ENCODE data around the gene AP3B1.

Gene AP3B1, protein sequence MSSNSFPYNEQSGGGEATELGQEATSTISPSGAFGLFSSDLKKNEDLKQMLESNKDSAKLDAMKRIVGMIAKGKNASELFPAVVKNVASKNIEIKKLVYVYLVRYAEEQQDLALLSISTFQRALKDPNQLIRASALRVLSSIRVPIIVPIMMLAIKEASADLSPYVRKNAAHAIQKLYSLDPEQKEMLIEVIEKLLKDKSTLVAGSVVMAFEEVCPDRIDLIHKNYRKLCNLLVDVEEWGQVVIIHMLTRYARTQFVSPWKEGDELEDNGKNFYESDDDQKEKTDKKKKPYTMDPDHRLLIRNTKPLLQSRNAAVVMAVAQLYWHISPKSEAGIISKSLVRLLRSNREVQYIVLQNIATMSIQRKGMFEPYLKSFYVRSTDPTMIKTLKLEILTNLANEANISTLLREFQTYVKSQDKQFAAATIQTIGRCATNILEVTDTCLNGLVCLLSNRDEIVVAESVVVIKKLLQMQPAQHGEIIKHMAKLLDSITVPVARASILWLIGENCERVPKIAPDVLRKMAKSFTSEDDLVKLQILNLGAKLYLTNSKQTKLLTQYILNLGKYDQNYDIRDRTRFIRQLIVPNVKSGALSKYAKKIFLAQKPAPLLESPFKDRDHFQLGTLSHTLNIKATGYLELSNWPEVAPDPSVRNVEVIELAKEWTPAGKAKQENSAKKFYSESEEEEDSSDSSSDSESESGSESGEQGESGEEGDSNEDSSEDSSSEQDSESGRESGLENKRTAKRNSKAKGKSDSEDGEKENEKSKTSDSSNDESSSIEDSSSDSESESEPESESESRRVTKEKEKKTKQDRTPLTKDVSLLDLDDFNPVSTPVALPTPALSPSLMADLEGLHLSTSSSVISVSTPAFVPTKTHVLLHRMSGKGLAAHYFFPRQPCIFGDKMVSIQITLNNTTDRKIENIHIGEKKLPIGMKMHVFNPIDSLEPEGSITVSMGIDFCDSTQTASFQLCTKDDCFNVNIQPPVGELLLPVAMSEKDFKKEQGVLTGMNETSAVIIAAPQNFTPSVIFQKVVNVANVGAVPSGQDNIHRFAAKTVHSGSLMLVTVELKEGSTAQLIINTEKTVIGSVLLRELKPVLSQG

DNA sequence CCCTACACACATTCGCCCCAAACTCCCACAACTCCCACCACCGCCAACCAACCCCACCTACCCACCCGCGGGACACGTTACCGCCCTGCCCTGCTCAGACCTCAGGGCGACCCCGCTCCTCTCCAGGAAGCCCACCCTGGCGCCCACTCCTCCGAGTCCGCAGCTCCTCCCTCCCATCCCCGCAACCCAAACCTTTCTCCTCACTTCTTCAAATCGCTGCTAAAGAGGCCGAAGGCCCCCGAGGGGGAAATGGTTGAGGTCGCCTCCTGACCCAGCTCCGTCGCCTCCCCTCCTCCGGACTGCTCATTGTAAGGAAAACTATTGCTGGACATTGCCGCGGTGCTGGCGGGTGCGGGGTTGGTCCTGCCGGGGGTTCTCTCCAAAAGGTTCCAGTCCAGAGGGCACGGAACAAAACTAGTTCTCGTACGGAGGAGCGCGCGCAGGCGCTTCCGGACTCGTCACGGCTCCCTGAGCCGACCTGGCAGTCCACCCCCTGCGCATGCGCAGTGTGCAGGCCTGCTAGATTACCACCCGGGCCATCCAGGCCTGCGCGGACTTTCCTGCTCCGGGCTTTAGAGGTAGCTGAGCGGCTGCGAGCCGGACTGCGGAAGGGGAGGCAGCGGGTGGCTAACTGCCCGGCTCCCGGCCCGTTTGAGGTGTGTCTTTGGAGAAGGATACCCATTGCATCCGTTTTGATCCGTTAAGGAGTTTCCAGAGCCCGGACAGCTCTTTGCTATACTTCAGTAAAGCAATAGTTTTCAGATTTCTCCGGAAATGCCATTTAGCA is at the start of gene AP3B1:
Gene AP3B1, minus strand, starts transcription at position 451 of the 787 bp plus-strand sequence. Its CDS starts 119 bp downstream, at position 332.
- peaks cover 37% of the 10 kb centered on the region for H3K4me1 Mint-ChIP-seq

DNA sequence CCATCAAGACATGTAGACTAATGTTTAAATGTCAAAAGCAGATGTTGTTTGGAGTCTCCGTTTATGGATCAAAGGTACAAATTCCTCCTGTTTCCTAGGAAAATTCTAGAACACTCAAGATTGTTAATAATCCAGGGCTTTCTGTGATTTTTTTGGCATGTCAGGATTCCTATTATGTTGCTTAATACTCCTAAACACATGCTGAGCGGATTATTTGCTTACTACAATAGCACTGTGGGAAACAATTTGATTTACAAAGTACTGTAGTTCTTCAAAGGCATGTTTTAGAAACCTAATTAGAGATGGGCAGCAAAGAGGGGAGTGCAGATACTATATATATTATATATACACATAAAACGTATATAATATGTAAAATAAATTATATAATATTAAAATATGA is 46.9 kb upstream of the AP3B1 start:
- Mint-ChIP-seq H3K27me3 (peaks cover 21% of the 10 kb centered on the region), H3K4me1 (no peaks in the 10 kb centered on the region), H3K4me3 (no peak overlapping the region), H3K27ac (no peak overlapping the region), H3K36me3 (no peaks in the 10 kb centered on the region), H3K9me3 (peaks cover 5% of the 10 kb centered on the region)
- DNase-seq, result no peak
- CTCF ChIA-PET, result no interaction called here

More for the DNA sequence above, at the start of gene AP3B1:
- peak within 1 kb of the TSS; percentile 98 for H3K27ac Mint-ChIP-seq
- peak; percentile 98 for DNase-seq
- H3K36me3 Mint-ChIP-seq, result peaks cover 15% of the 10 kb centered on the region
- CTCF ChIA-PET, result interaction anchor here (0.9 to 3.4 kb wide), 3 partner anchors 13 to 66 kb away, joined by 4 to 16 read pairs (median 4); partner anchors contain the start of gene SCAMP1
- H3K27me3 Mint-ChIP-seq, result peaks cover 13% of the 10 kb centered on the region
- no peaks in the 10 kb centered on the region for H3K9me3 Mint-ChIP-seq
- peak within 1 kb of the TSS; percentile 93 for H3K4me3 Mint-ChIP-seq

DNA sequence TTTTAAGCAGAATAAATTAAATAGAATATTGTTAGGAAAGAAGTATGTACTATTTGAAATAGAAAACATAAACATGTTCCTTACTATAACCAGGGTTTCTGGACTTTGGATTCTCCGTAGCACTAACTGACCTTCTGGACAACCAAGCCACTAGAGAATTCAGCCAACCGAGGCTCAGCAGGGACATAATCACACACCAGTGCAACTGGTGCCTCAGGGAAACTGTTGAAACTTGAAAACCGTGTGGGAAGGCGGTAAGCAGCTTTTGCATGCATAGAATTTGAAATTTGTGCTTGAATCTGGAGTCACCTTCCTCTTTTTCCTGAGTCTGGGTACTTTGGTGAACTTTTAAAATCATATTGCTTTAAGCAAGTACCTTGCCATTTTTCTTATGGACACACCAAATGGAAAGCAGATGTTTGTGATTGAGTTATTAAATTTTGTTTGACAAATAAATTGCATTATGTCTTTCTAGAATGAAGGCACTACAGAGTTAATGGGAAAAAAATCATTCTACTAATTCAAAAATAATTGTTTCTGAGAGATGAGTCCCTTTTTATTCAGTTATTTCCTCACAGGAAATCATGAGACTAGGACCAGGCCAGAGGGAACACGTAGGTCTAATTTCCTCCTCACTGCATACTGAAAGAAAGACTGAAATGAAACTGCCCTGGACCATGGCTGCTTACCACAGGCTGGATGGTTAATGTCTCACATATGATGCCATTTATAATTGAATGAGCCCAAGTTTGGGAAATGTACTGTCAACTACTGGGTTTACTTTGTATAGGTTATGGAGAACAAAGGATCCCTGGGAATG is 45.3 kb upstream of the AP3B1 start:
- CTCF ChIA-PET, result no interaction called here
- no peaks in the 10 kb centered on the region for H3K4me1 Mint-ChIP-seq

DNA sequence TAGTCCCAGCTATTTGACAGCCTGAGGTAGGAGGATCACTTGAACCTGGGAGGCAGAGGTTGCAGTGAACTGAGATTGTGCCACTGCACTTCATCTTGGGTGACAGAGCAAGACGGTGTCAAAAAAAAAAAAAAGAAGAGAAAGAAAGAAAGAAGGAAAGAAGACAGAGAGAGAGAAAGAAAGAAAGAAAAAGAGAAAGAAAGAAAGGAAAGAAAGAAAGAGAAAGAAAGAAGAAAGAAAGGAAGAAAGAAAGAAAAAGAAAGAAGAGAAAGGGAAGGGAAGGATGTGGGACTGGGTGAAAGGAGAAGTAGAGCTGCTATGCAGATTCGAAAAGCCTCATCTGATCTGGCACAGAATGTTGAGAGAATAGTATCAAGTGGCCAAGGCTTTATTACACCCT is 42.2 kb upstream of the AP3B1 start:
- Mint-ChIP-seq H3K9me3 (peaks cover 5% of the 10 kb centered on the region), H3K4me3 (no peak overlapping the region), H3K27ac (no peak overlapping the region), H3K27me3 (peaks cover 23% of the 10 kb centered on the region), H3K36me3 (no peaks in the 10 kb centered on the region), H3K4me1 (no peaks in the 10 kb centered on the region)
- CTCF ChIA-PET, result no interaction called here
- DNase-seq, result no peak

More for the DNA sequence above, 45.3 kb upstream of the AP3B1 start:
- peaks cover 5% of the 10 kb centered on the region for H3K9me3 Mint-ChIP-seq
- no peak for DNase-seq
- peaks cover 19% of the 10 kb centered on the region for H3K27me3 Mint-ChIP-seq
- no peak overlapping the region for H3K27ac Mint-ChIP-seq
- H3K36me3 Mint-ChIP-seq, result no peaks in the 10 kb centered on the region
- H3K4me3 Mint-ChIP-seq, result no peak overlapping the region

DNA sequence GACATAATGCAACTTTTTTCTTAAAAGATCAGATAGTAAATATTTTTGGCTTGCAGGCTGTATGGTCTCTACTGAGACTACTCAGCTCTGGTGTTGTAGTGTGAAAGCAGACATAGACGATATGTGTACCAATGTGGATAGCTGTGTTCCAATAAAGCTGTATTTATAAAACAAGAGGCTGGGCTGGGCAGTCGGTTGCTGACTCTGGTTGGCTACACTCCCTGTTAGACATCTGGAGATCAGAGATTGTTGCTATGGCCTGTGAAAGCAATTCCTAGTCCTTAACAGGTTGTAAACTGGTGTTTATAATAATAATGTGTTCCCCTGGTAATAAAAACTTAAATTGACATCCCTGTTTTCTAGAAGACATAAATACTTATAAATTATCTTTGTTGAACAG is 41.5 kb upstream of the AP3B1 start:
- CTCF ChIA-PET, result no interaction called here
- H3K4me1 Mint-ChIP-seq, result no peaks in the 10 kb centered on the region
- H3K27ac Mint-ChIP-seq, result no peak overlapping the region
- H3K4me3 Mint-ChIP-seq, result no peak overlapping the region
- peaks cover 5% of the 10 kb centered on the region for H3K9me3 Mint-ChIP-seq
- DNase-seq, result no peak
- no peaks in the 10 kb centered on the region for H3K36me3 Mint-ChIP-seq
- peaks cover 26% of the 10 kb centered on the region for H3K27me3 Mint-ChIP-seq

DNA sequence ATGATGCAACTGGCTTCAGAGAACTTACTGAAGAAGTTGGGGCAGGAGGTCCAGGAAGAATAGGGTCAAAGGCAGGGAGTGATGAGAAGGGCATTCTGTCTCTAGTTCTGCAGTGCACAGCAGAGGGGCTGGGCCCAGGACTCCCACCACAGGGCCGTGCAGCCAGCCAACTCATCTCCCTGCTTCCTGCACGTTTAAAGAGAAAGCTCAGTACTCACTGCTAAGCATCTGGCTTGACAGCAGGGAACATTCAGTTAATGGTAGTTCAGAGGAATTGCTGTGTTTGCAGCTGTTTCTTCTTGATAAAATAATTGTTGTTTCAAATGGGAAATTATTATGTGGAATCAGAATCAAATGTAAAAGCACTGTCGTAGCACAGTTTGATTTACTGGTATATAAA is 40.3 kb upstream of the AP3B1 start:
- CTCF ChIA-PET, result no interaction called here
- Mint-ChIP-seq H3K9me3 (peaks cover 5% of the 10 kb centered on the region), H3K36me3 (no peaks in the 10 kb centered on the region), H3K27ac (no peak overlapping the region), H3K4me1 (no peaks in the 10 kb centered on the region), H3K4me3 (no peak overlapping the region), H3K27me3 (peaks cover 26% of the 10 kb centered on the region)
- no peak for DNase-seq

DNA sequence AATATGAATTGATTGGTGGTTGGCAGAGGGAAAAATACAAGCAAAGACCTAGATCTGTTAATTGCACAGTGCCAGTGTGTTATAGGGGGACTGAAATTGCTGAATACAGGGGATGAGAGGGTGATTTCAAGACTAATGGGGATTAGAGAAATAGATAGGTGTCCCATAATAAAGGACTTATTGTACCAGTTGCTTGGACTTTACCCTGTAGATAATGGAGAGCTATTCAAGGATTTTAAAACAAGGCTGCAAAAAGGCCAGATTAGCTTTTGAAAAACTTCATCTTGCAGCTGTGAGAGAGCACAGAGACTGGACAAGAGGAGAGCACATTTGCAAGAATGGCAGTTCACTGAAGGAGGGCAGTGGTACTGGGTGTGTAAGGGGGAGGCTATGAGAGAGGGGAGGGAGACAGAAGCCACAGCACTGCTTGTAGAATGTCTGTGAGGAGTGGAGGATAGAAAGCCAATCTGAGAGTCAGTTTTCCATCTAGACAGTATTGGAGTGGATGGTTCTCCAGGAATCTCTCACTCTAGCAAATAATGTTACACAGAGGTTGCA is 37.1 kb upstream of the AP3B1 start:
- Mint-ChIP-seq H3K9me3 (peaks cover under 1% of the 10 kb centered on the region), H3K4me1 (no peaks in the 10 kb centered on the region), H3K36me3 (no peaks in the 10 kb centered on the region), H3K4me3 (no peak overlapping the region), H3K27ac (no peak overlapping the region), H3K27me3 (peaks cover 18% of the 10 kb centered on the region)
- no peak for DNase-seq
- CTCF ChIA-PET, result no interaction called here

DNA sequence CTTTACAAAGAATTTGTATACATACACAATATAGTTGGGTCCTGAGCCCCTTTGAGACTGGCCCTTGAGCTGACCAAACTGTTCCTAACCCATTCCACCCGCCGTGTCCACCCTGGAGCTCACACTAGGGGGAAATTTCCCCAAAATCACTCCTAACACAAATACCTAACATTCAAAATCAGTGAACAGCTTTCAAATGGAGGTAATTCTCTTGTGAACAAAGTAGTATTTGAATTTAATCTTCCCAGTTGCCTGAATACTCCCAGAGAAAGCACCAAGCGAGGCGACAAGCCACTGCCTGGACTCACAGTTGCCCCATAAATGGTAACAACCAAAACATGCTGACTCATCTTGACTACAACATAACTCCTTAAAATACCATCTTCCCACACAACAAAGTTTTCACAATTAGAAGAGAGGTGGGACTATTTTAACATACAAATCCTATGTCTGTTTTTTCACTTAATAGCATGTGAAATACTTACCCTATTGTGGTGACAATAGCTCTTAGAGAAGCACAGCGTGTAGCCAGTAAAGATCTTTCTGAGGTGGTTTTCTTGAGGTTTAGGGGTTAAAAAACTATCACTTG is 34.2 kb upstream of the AP3B1 start:
- Mint-ChIP-seq H3K36me3 (no peaks in the 10 kb centered on the region), H3K4me1 (no peaks in the 10 kb centered on the region), H3K9me3 (no peaks in the 10 kb centered on the region), H3K4me3 (no peak overlapping the region), H3K27ac (no peak overlapping the region), H3K27me3 (peaks cover 7% of the 10 kb centered on the region)
- CTCF ChIA-PET, result interaction anchor here (0.6 kb wide), 1 partner anchor 8 kb away, joined by 3 read pairs; no protein-coding TSS in a partner anchor
- DNase-seq, result no peak

DNA sequence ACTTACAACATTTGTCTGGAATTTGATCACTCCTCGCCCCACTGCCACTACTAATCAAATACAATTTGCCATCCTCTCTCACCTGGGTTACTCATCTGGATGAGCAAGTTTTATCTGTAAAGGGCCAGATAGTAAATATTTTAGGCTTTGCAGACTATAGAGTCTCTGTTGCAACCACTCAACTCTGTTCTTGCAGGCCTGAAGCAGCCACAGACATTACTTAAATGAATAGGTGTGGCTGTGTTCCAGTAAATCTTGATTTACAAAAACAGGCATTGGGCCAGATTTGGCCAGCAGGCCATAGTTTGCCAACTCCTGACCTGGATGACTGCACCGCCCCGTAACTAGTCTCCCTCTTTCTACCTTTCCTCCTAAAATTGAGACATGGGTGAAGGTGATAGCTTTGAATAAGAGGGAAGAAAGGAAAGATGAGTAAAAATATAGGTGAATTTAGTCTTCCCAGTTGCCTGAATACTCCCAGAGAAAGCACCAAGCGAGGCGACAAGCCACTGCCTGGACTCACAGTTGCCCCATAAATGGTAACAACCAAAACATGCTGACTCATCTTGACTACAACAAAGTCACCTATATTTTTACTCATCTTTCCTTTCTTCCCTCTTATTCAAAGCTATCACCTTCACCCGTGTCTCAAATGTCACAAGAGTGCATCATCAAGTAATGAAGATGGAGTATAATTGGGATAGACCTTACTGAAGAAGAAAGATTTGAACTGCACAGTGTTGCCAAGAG is 33.4 kb upstream of the AP3B1 start:
- H3K9me3 Mint-ChIP-seq, result no peaks in the 10 kb centered on the region
- no peak overlapping the region for H3K4me3 Mint-ChIP-seq
- H3K27me3 Mint-ChIP-seq, result peaks cover 7% of the 10 kb centered on the region
- H3K36me3 Mint-ChIP-seq, result no peaks in the 10 kb centered on the region
- DNase-seq, result no peak
- H3K27ac Mint-ChIP-seq, result no peak overlapping the region
- CTCF ChIA-PET, result interaction anchor here (0.5 kb wide), 1 partner anchor 127 kb away, joined by 3 read pairs; no protein-coding TSS in a partner anchor
- no peaks in the 10 kb centered on the region for H3K4me1 Mint-ChIP-seq

DNA sequence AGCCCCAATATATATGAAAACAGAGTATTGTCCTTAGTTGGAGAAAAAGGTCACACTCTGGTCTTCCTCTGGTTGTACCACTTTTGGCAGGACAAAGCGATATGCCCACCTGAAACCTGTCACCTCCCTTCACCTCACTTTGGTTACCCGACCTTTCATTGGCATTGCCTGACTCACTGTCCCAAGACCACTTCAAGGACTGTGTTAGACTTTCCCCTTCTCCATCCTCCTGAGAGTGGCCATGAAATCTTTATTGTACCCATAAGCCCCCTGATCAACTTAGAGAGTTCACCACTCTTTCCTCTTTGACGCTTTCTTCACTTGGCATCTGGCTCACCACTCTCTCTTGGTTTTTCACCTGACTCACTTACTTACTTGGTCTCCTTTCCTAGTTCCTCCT is 32.4 kb upstream of the AP3B1 start:
- Mint-ChIP-seq H3K27ac (no peak overlapping the region), H3K4me1 (no peaks in the 10 kb centered on the region), H3K9me3 (no peaks in the 10 kb centered on the region), H3K27me3 (peaks cover 7% of the 10 kb centered on the region), H3K4me3 (no peak overlapping the region), H3K36me3 (no peaks in the 10 kb centered on the region)
- DNase-seq, result no peak
- CTCF ChIA-PET, result no interaction called here

DNA sequence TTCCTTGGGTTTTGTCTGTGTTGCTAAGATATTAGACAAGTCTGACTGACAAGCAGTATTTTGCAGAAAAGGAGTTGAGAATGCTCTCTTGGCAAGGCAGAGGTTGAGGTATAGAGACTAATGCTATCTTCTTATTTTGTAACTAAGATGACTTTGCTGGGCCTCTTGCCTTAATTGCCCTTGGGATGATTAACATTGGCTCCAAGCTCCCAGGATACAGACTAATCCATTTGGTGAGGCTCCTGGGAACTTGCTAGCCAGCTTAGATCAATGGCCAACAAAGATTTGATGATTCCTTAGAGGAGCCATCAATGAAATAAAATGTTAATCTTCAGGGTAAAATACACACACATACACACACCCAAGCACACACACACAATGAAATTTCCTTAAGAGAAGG is 28.7 kb upstream of the AP3B1 start:
- DNase-seq, result no peak
- Mint-ChIP-seq H3K4me3 (no peak overlapping the region), H3K36me3 (no peaks in the 10 kb centered on the region), H3K9me3 (no peaks in the 10 kb centered on the region), H3K27me3 (peaks cover 8% of the 10 kb centered on the region), H3K4me1 (no peaks in the 10 kb centered on the region), H3K27ac (no peak overlapping the region)
- CTCF ChIA-PET, result no interaction called here

DNA sequence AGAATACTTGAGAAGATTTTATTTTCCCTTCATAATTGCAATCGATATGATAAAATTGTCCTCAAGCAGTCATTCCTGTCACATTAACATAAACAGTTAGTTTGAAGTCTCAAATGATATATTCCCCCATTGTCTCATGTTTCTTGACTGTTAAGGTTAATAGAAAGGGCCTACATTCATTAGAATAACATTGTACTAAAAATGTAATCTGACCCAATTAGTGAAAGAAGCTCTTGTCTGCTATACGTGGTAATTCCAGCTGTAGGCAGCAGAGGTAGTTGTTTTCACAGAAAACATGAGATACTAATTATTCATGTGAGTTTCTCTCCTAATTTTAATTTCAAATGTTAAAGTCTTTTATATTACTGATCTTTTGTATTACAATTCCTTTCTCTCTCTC is 25.9 kb upstream of the AP3B1 start:
- H3K27me3 Mint-ChIP-seq, result peaks cover 4% of the 10 kb centered on the region
- no peak overlapping the region for H3K4me3 Mint-ChIP-seq
- H3K9me3 Mint-ChIP-seq, result no peaks in the 10 kb centered on the region
- no peak for DNase-seq
- H3K4me1 Mint-ChIP-seq, result no peaks in the 10 kb centered on the region
- no peaks in the 10 kb centered on the region for H3K36me3 Mint-ChIP-seq
- H3K27ac Mint-ChIP-seq, result no peak overlapping the region
- CTCF ChIA-PET, result interaction anchor here (0.6 to 1.4 kb wide), 6 partner anchors 9 to 645 kb away, joined by 3 to 5 read pairs (median 3); no protein-coding TSS in a partner anchor
